HEK293 (cell line): ENCODE data around the gene NDUFC2.
"Not testable (repeated sequence)": the region's sequence is repeated elsewhere in the genome, so short reads cannot be mapped to it uniquely, and the experiment has no call there.

Experiments used
- CTCF ChIA-PET: fragments of 350-600 bp; formaldehyde crosslinking; extraction: SDS; loops from one replicate; lab custom pipeline; 2021; ENCODE audit warnings: antibody characterized with exemption; lab: Yijun Ruan, JAX
- POLR2A ChIA-PET: fragments of 300-600 bp; formaldehyde crosslinking; extraction: SDS; loops from one replicate; lab custom pipeline; 2020; ENCODE audit warnings: antibody characterized with exemption, inconsistent platforms; lab: Yijun Ruan, JAX
- H3K27ac ChIP-seq: fragments of 200-500 bp; sonication (Bioruptor generic); 2 replicates; pipeline ENCODE4 v1.5.1; 2014; ENCODE audit warnings: low read depth, low read length, control low read depth, inconsistent platforms; ENCODE audit errors: extremely low read depth
- H3K36me3 ChIP-seq, 2 experiments: fragments of 200-500 bp in 1 of 2; sonication (Bioruptor generic) in 1 of 2; 1 replicate in 1 of 2; 2 replicates in 1 of 2; pipeline ENCODE4 v1.5.1; 2014 to 2017; ENCODE audit warnings: inconsistent platforms in 2 of 2, low read length in 2 of 2; ENCODE audit not compliant: control insufficient read depth in 2 of 2, insufficient read depth in 1 of 2
- H3K4me1 ChIP-seq: fragments of 200-500 bp; sonication (Bioruptor generic); 2 replicates; pipeline ENCODE4 v1.5.1; 2014; ENCODE audit warnings: mild to moderate bottlenecking, low read length, inconsistent platforms; ENCODE audit not compliant: control insufficient read depth, insufficient read depth
- H3K4me3 ChIP-seq: 2 replicates; pipeline ENCODE4 v1.5.1; 2011; ENCODE audit warnings: low read depth, mild to moderate bottlenecking, control low read depth, low read length, moderate library complexity
- H3K9me3 ChIP-seq: fragments of 200-500 bp; sonication (Bioruptor generic); 2 replicates; pipeline ENCODE4 v1.5.1; 2014; ENCODE audit warnings: low read depth, low read length, inconsistent platforms; ENCODE audit not compliant: control insufficient read depth, insufficient read depth
- IKZF3 ChIP-seq: fragments of 450-650 bp; IDR thresholded peaks from 2 replicates; pipeline ENCODE4 v1.5.0; 2018; ENCODE audit warnings: missing biosample characterization, mild to moderate bottlenecking, missing genetic modification characterization, moderate library complexity
- KLF10 ChIP-seq: fragments of 450-650 bp; IDR thresholded peaks from 2 replicates; pipeline ENCODE4 v1.5.1; 2018; ENCODE audit warnings: missing biosample characterization, mild to moderate bottlenecking, missing genetic modification characterization
- TRIM28 ChIP-seq: IDR thresholded peaks from 2 replicates; pipeline ENCODE4 v1.6.1; 2011; ENCODE audit warnings: low read length, control low read depth, borderline replicate concordance
- YY2 ChIP-seq: fragments of 450-650 bp; formaldehyde crosslinking; IDR thresholded peaks from 2 replicates; pipeline ENCODE4 v1.5.1; 2016; ENCODE audit warnings: missing biosample characterization, missing genetic modification characterization
- ZBTB17 ChIP-seq: fragments of 450-650 bp; formaldehyde crosslinking; IDR thresholded peaks from 2 replicates; pipeline ENCODE4 v1.5.1; 2016; ENCODE audit warnings: missing biosample characterization, missing genetic modification characterization
- ZBTB48 ChIP-seq: fragments of 450-650 bp; formaldehyde crosslinking; IDR thresholded peaks from 2 replicates; pipeline ENCODE4 v1.5.1; 2016; ENCODE audit warnings: missing biosample characterization, missing genetic modification characterization
- ZFHX2 ChIP-seq: fragments of 450-650 bp; formaldehyde crosslinking; conservative IDR thresholded peaks from 2 replicates; pipeline ENCODE4 v1.5.1; 2016; ENCODE audit warnings: missing biosample characterization, missing genetic modification characterization
- ZFP41 ChIP-seq: fragments of 450-650 bp; formaldehyde crosslinking; IDR thresholded peaks from 2 replicates; pipeline ENCODE4 v1.5.1; 2016; ENCODE audit warnings: missing biosample characterization, missing genetic modification characterization, borderline replicate concordance
- ZNF157 ChIP-seq: fragments of 450-650 bp; formaldehyde crosslinking; IDR thresholded peaks from 2 replicates; pipeline ENCODE4 v1.5.1; 2016; ENCODE audit warnings: missing biosample characterization, missing genetic modification characterization
- ZNF169 ChIP-seq: fragments of 450-650 bp; formaldehyde crosslinking; IDR thresholded peaks from 2 replicates; pipeline ENCODE4 v1.5.1; 2016; ENCODE audit warnings: missing biosample characterization, missing genetic modification characterization
- ZNF174 ChIP-seq: fragments of 450-650 bp; formaldehyde crosslinking; IDR thresholded peaks from 2 replicates; pipeline ENCODE4 v1.5.0; 2017; ENCODE audit warnings: missing biosample characterization, mild to moderate bottlenecking, missing genetic modification characterization
- ZNF211 ChIP-seq: fragments of 450-650 bp; formaldehyde crosslinking; IDR thresholded peaks from 2 replicates; pipeline ENCODE4 v1.5.1; 2016; ENCODE audit warnings: low read depth, missing biosample characterization, missing genetic modification characterization
- ZNF239 ChIP-seq: fragments of 450-650 bp; formaldehyde crosslinking; IDR thresholded peaks from 2 replicates; pipeline ENCODE4 v1.5.1; 2016; ENCODE audit warnings: missing biosample characterization, missing genetic modification characterization
- ZNF24 ChIP-seq: fragments of 450-650 bp; formaldehyde crosslinking; IDR thresholded peaks from 2 replicates; pipeline ENCODE4 v1.5.1; 2016; ENCODE audit warnings: missing biosample characterization, missing genetic modification characterization
- ZNF302 ChIP-seq: fragments of 450-650 bp; formaldehyde crosslinking; IDR thresholded peaks from 2 replicates; pipeline ENCODE4 v1.5.1; 2016; ENCODE audit warnings: missing biosample characterization, missing genetic modification characterization, low read depth
- ZNF37A ChIP-seq: fragments of 450-650 bp; IDR thresholded peaks from 2 replicates; pipeline ENCODE4 v1.5.1; 2018; ENCODE audit warnings: missing biosample characterization, missing genetic modification characterization
- ZNF416 ChIP-seq: fragments of 450-650 bp; formaldehyde crosslinking; IDR thresholded peaks from 2 replicates; pipeline ENCODE4 v1.5.1; 2016; ENCODE audit warnings: missing biosample characterization, missing genetic modification characterization
- ZNF529 ChIP-seq: fragments of 450-650 bp; formaldehyde crosslinking; IDR thresholded peaks from 2 replicates; pipeline ENCODE4 v1.5.1; 2017; ENCODE audit warnings: missing genetic modification characterization, missing biosample characterization; ENCODE audit not compliant: insufficient replicate concordance
- ZNF555 ChIP-seq: fragments of 450-650 bp; formaldehyde crosslinking; conservative IDR thresholded peaks from 2 replicates; pipeline ENCODE4 v1.5.1; 2017; ENCODE audit warnings: missing biosample characterization, mild to moderate bottlenecking, missing genetic modification characterization, inconsistent platforms
- ZNF558 ChIP-seq: fragments of 450-650 bp; formaldehyde crosslinking; IDR thresholded peaks from 2 replicates; pipeline ENCODE4 v1.5.1; 2016; ENCODE audit warnings: missing biosample characterization, missing genetic modification characterization
- ZNF561 ChIP-seq: fragments of 450-650 bp; IDR thresholded peaks from 2 replicates; pipeline ENCODE4 v1.5.1; 2018; ENCODE audit warnings: missing biosample characterization, missing genetic modification characterization, borderline replicate concordance
- ZNF600 ChIP-seq: fragments of 450-650 bp; formaldehyde crosslinking; IDR thresholded peaks from 2 replicates; pipeline ENCODE4 v1.5.1; 2016; ENCODE audit warnings: missing biosample characterization, missing genetic modification characterization
- ZNF776 ChIP-seq: fragments of 450-650 bp; formaldehyde crosslinking; IDR thresholded peaks from 2 replicates; pipeline ENCODE4 v1.5.0; 2017; ENCODE audit warnings: missing biosample characterization, missing genetic modification characterization, borderline replicate concordance
- ZNF843 ChIP-seq: fragments of 450-650 bp; formaldehyde crosslinking; IDR thresholded peaks from 2 replicates; pipeline ENCODE4 v1.5.1; 2016; ENCODE audit warnings: missing biosample characterization, missing genetic modification characterization
- ZXDB ChIP-seq: fragments of 450-650 bp; formaldehyde crosslinking; IDR thresholded peaks from 2 replicates; pipeline ENCODE4 v1.5.1; 2016; ENCODE audit warnings: missing biosample characterization, missing genetic modification characterization
- TF ChIP-seq, protein P1 (sequence below): fragments of 450-650 bp; formaldehyde crosslinking; IDR thresholded peaks from 2 replicates; pipeline ENCODE4 v1.5.1; 2016; ENCODE audit warnings: missing biosample characterization, missing genetic modification characterization, low read depth

Gene NDUFC2

DNA sequence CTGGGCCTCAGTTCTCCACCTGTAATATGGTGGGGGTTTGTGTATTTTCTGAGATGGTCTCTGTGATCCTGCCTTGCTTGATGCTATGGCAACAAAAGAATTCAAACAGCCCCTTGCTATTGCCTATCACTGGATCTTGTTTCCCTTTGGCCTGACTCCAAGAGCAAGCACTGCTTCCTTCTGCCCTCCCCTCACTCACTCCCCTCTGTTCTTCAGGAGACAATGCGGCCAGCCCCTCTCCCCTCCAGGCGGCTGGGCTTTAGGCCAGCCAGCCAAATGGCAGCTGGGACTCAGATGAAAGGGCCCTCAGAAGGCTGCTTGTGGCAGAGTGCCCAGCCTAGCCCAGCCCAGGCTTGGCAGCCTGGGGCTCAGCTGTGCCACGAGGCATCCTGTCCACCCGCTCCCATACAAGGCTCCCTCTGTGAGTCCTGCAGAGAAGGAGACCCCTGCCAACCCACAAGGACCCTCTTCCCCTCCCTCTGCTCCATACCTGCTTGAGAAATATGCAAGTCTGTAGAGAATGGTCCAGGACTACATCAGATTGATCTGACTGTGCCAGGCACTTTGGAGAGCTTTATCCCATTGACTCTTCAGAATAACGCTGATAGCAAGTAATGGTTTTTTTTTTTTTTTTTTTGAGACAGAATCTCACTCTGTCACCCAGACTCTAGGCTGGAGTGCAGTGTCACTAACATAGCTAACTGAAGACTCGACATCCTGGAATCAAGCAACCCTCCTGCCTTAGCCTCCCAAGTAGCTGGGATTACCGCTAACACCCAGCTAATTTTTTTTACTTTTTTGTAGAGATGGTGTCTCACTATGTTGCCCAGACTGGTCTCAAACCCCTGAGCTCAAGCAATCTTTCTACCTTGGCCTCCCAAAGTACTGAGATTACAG is 49.0 kb downstream of the NDUFC2 start (continued):
- peak; percentile 22; the same call in 1 of the 2 replicates for TF ChIP-seq ZBTB48 (tag by site-specific recombination)
- TF ChIP-seq ZNF211 (tag by site-specific recombination), result no peak
- no peak for TF ChIP-seq IKZF3

DNA sequence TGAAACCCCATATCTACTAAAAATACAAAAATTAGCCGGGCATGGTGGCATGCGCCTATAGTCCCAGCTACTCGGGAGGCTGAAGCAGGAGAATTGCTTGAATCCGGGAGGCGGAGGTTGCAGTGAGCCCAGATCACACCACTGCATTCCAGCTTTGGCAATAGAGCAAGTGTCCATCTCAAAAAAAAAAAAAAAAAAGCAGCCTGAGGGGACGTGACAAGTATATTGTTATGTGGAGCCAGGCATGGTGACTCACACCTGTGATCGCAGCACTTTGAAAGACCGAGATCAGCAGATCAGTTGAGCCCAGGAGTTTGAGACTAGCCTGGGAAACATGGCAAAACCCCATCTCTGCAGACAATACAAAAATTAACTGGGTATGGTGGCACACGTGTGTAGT is 51.2 kb downstream of the NDUFC2 start:
- H3K4me3 ChIP-seq, H3K36me3 ChIP-seq, H3K27ac ChIP-seq, H3K9me3 ChIP-seq, POLR2A ChIA-PET, H3K4me1 ChIP-seq: not testable (repeated sequence)
- CTCF ChIA-PET, result interaction anchor here (1.5 kb wide), 1 partner anchor 29 kb away, joined by 3 read pairs; no protein-coding TSS in a partner anchor
- TF ChIP-seq ZBTB17, result 0 out of 2 replicates have a peak, but pooled peaks have one; percentile 26

DNA sequence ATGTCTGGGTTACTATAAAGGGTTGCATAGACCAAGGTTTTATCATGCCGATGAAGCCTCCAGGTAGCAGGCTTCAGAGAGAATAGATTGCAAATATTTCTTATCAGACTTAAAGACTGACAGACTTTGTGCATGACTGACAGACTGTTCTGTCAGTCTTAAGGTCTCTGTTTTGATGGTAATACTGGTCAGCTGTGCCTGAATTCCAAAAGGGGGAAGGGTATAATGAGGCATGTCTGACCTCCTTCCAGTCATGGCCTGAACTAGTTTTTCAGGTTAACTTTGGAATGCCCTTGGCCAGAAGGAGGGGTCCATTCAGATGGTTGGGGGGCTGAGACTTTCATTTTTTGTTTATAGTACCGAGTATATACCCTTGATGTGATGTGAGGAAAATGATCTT is 51.9 kb downstream of the NDUFC2 start:
- POLR2A ChIA-PET, result no interaction called here
- Histone ChIP-seq H3K27ac (no peak overlapping the region), H3K4me1 (no peaks in the 10 kb centered on the region), H3K36me3 (no peaks in the 10 kb centered on the region), H3K9me3 (no peaks in the 10 kb centered on the region), H3K4me3 (no peak overlapping the region)
- TF ChIP-seq ZNF24 (tag by site-specific recombination), result no peak
- TF ChIP-seq ZNF529, result no peak
- TF ChIP-seq ZFP41 (tag by site-specific recombination), result no peak
- TF ChIP-seq, protein P1, sequence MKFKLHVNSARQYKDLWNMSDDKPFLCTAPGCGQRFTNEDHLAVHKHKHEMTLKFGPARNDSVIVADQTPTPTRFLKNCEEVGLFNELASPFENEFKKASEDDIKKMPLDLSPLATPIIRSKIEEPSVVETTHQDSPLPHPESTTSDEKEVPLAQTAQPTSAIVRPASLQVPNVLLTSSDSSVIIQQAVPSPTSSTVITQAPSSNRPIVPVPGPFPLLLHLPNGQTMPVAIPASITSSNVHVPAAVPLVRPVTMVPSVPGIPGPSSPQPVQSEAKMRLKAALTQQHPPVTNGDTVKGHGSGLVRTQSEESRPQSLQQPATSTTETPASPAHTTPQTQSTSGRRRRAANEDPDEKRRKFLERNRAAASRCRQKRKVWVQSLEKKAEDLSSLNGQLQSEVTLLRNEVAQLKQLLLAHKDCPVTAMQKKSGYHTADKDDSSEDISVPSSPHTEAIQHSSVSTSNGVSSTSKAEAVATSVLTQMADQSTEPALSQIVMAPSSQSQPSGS, result no peak
- TF ChIP-seq ZNF157, result no peak
- TF ChIP-seq ZNF174 (tag by site-specific recombination), result no peak
- TF ChIP-seq YY2 (tag by site-specific recombination), result no peak
- TF ChIP-seq ZNF302 (tag by site-specific recombination), result no peak
- TF ChIP-seq ZNF555, result no peak
- TF ChIP-seq ZNF600, result no peak
- TF ChIP-seq ZNF416 (tag by site-specific recombination), result no peak
- no peak for TF ChIP-seq ZNF843 (tag by site-specific recombination)
- TF ChIP-seq ZNF558 (tag by site-specific recombination), result no peak
- TF ChIP-seq ZXDB, result no peak
- CTCF ChIA-PET, result interaction anchor here (0.7 kb wide), 1 partner anchor 21 kb away, joined by 6 read pairs; no protein-coding TSS in a partner anchor

DNA sequence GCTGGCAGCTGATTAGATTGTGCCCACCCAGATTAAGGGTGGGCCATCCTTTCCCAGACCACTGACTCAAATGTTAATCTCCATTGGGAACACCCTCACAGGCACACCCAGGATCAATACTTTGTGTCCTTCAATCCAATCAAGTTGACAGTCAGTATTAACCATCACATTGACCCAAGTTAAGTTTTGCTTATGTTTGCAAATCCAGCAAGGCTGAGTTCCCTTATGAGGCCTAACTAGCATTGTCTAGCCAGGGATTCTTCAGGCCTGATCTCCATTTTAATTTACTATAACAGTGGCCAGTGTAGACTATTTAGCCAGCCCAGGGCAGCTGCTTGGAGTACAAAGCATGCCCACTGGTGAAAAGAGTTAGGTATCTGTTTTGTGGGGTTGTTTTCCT is 54.3 kb downstream of the NDUFC2 start:
- ChIA-PET CTCF (interaction anchor here (0.6 kb wide), 1 partner anchor 14 kb away, joined by 5 read pairs; no protein-coding TSS in a partner anchor), POLR2A (interaction anchor here (0.6 kb wide), 1 partner anchor 43 kb away, joined by 3 read pairs; no protein-coding TSS in a partner anchor)
- no peaks in the 10 kb centered on the region for H3K9me3 ChIP-seq
- H3K4me1 ChIP-seq, result peaks cover 1% of the 10 kb centered on the region; the same call in 1 of the 2 replicates
- H3K27ac ChIP-seq, result no peak overlapping the region
- H3K4me3 ChIP-seq, result no peak overlapping the region
- TF ChIP-seq ZNF561 (tag by site-specific recombination) (no peak), KLF10 (tag by site-specific recombination) (no peak), ZNF169 (tag by site-specific recombination) (no peak), ZFHX2 (tag by site-specific recombination) (no peak), ZNF776 (tag by site-specific recombination) (no peak), ZBTB17 (no peak), TRIM28 (no peak), ZNF37A (tag by site-specific recombination) (no peak), ZNF239 (tag by site-specific recombination) (no peak)
- no peaks in the 10 kb centered on the region for H3K36me3 ChIP-seq
